ENCODE data around the gene TMEM139.
"Not testable (repeated sequence)": the region's sequence is repeated elsewhere in the genome, so short reads cannot be mapped to it uniquely, and the experiment has no call there.

Gene TMEM139

DNA sequence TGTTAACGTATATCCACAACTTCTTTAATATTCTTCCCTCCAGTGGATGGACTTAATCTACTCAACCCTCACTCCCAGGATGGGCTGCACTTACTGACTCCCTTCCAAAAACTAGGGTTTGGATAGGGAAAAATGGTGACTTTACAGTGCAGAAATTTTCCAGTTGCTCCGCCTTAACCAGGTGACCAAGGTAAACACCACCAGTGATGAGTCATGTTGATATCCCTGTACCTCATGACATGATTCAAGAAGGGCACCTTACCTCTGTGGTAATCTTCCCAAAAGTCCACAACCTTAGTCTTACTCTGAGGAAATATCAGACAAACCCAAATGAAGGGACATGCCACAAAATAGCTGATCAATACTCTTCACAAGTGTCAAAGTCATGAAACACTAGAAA, 25.0 kb upstream of the TMEM139 start:
- peak; percentile 24 for DNase-seq

DNA sequence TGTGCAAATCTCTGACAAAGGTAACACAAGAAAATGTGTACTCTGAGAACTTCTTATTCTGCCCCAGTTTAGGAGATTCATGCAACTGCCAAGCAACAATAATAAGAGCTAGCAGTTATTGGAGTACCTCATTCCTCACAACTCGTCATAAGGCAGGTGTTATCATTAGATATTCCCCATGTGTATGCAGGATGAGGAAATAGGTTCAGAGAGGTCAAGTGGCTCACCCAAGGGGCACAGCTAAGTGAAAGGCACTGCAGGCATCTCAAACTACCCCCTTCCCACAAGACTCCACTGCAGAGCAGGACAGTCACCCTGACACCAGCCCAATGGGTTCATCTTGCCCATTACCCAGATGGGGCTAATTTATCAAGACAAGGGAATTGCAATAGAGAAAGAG, 22.9 kb upstream of the TMEM139 start:
- DNase-seq = no peak

DNA sequence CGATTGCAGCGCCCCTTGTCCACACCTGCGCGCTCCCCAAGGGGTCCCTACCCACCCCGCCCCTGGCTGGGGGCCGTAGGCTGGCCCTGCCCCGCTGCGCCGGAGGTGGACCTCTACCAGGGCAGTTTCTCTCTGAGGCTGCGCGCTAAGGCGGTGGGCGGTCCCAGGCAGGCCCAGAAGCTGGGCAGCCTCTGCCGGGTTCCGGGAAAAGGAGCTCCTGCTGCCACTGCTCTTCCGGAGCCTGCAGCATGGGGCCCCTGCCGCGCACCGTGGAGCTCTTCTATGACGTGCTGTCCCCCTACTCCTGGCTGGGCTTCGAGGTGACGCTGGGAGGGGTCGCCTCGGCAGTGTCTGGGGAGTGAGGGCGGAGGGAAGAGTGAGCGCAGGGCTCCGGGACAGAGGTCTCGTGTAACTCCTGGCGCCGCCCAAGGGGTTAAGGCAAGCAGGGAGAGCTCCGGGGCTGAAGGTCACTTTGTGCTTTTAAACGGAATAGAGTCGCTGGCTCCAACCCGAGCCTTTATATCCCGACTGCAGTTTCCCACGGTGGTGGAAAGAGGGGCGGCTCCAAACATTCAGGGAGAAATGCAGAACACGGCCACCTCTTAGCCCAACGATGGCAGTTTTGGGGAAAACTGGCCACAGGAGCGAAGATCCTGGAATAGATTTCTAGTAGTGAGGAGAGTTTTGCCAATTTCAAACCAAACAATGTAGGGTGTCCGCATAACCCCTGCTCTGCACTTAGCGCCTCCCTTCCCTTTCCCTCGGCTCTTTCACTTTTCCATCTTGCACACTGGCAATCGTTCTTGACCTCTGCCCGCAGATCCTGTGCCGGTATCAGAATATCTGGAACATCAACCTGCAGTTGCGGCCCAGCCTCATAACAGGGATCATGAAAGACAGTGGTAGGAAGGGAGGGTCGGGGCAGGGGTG, 21.2 kb upstream of the TMEM139 start, which contains the start of gene GSTK1:
GSTK1 (plus strand) TSS at position 176 of the 930 bp plus-strand sequence; CDS start at position 249, 73 bp downstream.
- DNase-seq = peak; percentile 81

DNA sequence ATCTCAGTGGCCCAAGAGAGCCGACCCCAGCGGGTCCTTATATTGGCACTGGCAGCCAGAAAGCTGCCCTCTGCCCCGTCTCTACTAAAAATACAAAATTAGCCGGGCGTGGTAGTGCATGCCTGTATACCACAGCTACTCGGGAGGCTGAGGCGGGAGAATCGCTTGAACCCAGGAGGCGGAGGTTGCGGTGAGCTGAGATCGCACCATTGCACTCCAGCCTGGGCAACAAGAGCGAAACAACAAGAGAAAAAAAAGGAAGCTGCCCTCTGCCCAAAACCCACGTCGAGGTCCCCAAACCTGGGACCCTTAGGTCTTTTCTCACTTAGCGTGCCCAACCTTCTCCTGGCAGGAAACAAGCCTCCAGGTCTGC, 20.6 kb upstream of the TMEM139 start:
- not testable (repeated sequence) for DNase-seq

DNA sequence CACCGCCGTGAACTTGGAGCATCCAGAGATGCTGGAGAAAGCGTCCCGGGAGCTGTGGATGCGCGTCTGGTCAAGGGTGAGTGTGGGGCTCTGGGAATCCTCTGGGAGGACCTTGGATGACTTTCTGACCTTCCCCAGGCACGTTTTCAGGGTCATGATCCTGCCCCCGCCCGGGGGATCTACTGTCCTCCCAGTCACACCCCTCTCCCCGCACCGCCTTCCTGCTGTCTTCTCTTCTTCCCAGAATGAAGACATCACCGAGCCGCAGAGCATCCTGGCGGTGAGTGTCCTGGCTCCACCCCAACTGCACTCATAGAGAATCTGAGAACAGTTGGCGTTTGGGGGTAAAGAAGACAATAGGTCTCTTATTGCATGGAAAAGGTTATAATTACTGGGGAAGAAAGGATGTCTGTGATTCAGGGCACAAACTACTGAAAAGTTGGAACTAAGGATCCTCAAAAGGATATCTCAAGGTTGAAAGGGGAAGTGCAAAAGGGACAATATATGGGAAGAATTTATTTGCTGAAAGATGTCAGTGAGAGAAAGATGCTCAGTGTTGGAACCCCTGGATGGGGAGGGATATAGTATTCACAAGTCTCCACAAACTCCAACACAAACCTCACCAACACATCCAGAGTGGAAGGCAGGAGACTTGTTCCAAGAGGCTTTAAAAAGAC, 19.6 kb upstream of the TMEM139 start:
- DNase-seq = no peak

DNA sequence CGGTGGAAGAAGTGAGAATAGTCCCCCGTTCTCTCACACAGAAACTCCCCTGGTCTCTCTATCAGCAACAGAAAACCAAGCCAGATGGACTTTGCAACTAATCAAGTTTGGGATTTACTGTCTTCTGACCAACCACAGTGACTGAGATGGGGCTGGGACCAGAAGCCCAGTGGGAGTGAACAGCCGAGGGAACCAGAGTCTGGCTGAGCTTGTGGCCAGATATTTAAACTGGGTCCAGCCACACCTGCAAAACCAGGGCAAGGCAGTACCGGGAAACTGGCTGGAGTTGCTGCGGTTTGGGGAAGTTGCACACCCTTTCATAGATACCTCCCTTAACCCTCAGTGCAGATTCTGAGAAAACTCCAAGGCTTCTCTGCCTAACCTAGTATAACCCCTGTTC, 15.5 kb upstream of the TMEM139 start:
- DNase-seq = no peak

DNA sequence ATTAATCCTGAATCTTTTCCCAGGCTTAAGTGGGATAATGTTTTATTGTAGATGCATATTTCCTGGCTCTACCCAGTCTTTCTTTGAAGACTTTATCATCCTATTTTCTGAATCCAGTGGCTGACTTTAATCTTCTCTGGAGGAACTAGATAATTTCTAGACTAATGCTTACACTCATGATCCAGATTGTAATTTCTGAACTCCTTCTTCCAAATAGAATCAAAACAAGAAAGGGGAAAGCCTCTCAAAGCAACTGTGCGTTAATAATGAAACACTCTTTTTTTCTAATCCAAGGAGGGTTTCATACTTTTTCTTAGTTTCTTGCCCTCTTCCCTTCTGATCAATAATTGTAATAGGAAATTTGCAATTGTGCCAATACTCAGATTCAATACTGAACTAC, 13.5 kb upstream of the TMEM139 start:
- no peak for DNase-seq

DNA sequence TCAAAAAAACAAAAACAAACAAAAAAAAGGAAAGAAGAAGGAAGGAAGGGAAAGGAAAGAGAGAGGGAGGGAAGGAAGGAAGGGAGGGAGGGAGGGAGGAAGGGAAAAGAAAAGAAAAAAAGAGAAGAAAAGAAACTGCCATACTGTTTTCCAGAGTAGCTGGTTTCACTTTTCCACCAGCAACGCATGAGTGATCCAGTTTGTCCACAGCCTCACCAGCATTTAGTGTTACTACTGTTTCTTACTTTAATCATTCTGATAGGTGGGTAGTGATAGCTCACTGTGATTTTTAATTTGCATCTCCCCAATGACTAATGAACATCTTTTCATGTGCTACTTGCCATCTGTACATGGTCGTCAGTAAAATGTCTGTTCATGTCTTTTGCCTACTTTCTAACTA, 11.9 kb upstream of the TMEM139 start:
- no peak for DNase-seq

DNA sequence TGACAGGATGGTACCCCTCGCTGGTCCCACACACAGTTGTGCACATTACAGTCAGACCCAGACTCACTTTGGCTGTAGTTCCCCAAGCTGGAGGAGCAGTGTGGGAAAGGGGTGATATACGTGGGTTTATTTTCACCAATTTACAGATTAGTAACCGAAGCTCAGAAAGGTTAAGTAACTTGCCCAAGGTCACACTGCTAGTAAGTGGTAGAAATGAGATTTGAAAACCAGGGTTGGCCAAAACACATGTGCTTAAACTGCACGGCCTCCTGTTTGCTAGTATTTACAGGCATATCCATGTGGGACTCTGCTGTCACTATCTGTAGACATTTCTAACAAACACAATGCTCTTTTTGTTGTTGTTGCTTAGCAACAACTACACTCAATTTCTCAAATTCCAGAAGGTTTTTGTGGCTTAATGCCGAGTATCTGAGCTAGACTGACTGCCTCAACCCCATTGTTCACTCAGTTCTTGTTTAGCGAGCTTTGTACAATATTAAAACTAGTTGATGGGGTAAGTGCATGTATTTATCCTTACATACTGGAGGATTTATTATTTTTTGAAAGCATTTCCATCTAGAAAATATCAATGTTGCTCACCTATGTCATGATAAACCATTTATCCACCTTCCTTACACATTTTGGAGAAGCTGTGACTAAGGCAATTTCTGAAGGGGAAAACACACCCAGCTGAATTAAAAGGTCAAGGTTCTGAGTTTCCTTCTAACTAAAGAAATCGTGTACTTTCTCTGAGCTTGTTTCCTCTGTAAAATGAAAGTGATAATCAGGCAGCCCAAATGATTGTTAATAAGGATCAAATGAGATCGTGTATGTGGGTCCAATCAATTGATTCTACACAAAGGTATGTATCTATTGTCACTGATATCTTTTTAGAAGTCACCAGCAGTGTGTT, 5.3 kb upstream of the TMEM139 start:
- peak; percentile 83 for DNase-seq

DNA sequence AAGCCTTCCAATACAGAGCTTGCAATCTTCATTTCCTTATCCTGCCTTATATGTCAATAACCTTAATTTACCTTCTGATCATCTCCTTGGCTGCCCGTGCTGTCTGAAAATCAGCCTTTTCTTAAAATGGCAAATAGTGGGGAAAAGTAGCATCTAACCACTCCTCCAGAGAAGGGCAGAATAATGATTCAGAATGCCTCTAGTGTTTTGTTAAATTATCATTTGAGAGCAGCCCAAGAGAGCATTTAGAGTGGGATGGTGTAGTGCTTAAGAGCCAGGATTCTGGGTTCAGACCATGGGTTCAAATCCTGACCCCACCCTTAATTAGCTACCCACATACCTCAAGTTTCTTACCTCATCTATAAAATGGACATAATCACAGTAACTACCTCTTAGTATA, 4.6 kb upstream of the TMEM139 start:
- DNase-seq = peak; percentile 27

DNA sequence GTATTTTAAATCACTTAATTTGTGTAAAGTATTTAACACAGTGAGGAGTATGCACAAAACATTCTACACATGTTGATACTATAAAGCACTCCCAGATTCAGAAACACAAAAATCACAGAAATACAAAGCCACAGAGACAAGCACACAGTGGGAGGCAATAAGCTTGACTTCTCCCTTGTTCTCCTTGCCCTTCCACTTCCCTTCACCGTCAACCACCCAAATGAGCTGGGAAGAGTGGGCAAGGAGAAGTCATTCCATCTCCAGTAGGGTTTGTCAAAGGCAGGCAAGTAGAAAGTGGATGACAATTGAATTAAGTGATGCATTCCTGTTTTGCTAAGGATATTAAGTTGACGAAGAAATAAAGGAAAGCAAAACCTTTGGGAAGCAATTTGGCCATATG, 4.2 kb upstream of the TMEM139 start:
- DNase-seq = no peak

DNA sequence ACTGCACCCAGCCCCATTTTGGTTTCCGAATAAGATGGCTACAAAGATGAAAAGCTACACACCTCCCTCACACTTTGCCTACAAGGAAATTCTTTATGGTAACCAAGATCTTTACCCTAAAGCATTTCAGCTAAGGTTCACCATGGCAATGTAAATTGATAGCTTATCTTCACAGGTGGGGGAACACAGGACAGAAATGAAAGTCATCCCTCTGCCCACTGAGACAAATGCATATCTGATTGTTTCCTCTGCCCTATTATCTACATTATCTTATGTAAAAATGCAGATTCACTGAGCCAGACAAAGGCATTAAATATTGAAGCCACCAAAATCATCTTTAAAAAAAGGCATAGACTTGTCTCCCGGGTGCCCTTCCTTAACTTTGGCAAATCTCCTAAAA, 3.2 kb upstream of the TMEM139 start:
- no peak for DNase-seq

DNA sequence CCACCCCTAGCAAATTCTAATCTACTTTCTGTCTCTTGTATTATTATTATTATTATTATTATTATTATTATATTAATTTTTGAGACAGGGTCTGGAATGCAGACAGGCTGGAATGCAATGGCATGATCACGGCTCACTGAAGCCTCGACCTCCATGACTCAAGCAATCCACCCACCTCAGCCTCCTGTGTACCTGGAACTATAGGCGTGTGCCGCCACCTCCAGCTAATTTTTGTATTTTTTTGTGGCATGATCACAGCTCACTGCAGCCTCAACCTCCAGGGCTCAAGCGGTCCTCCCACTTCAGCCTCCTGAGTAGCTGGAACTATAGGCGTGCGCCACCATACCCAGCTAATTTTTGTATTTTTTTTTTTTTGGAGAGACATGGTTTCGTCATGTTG, 2.6 kb upstream of the TMEM139 start:
- no peak for DNase-seq

DNA sequence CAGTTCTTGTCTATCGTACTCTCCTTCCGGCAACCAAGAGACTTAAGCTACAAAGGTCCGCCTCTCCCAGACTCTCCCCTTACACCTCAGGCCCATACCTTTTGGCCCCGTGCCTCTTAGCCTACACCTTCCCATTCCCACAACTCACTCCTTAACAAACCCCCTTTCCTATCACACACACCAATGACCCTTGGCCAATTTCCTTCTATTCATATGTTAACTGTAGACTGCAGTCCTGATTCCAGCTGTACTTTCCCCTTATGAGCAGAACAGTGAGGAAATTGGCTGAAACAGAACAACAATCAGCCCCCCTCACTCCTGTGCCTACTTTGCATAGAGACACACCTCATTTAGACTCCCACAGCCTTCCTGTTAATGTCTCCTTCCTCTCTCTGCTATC, 1.4 kb upstream of the TMEM139 start:
- no peak for DNase-seq

DNA sequence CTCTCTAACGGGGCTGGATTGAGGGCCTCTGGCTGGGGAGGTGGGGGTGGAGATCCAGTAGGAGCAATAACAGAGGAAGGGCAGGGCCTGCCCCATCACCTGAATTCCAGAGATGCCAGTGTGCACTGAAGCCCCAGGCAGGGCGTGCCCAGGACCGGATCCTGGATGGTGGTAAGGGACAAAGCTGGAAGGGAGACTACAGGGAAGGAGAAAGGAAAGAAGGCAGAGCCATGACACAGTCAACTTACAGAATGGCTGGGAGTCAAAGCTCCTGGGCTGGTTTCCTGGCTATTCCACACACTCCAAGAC, 666 bp downstream of the TMEM139 start:
- no peak for DNase-seq

DNA sequence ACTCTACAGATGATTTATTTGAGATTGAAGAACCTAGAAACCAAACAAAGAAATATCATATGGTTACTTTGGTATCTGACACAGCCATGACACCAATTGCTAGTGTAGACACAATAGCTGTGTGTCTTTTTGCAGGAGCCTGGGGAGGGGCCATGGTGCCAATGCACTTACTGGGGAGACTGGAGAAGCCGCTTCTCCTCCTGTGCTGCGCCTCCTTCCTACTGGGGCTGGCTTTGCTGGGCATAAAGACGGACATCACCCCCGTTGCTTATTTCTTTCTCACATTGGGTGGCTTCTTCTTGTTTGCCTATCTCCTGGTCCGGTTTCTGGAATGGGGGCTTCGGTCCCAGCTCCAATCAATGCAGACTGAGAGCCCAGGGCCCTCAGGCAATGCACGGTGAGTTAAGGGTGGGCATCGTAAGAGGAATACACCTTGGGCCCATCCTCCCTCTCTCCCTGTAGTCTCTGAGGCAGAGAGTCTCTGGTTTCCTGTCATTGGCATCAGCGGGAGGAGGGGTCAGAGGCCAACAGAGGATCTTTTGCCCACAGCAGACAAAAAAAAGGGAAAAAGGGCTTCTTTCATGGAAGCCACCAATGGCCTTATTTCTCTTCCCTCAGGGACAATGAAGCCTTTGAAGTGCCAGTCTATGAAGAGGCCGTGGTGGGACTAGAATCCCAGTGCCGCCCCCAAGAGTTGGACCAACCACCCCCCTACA, 1.2 kb downstream of the TMEM139 start:
- no peak for DNase-seq

DNA sequence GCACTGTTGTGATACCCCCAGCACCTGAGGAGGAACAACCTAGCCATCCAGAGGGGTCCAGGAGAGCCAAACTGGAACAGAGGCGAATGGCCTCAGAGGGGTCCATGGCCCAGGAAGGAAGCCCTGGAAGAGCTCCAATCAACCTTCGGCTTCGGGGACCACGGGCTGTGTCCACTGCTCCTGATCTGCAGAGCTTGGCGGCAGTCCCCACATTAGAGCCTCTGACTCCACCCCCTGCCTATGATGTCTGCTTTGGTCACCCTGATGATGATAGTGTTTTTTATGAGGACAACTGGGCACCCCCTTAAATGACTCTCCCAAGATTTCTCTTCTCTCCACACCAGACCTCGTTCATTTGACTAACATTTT, 1.7 kb downstream of the TMEM139 start:
- no peak for DNase-seq

DNA sequence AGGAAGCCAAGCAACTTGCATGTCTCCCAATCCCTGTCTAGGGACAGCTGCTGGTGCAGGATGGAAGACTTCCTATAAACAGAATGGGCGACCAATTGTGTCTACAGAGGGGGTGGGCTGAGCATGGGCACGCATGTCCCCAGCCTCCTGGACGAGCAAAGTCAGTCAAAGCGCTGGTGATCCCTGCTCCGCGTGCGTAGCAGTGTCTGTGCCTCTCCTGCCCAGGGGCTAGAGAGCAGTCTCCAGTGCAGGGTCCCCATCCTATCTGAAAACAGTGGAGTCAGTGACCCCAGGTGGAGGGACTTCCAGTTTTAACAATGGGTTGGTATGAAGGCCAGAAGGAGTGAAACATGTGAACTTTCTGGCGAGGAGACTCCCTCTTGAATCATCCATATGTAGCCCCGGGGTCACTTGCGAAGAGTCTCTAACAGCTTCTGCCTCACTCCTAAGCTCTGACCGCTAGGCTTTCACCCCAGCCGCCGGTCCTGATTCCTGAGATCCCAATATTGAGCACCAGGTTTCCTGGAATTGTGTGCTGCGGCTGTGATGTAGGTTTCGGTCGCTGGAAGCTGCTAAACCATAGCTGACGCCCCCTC, 2.7 kb downstream of the TMEM139 start:
- DNase-seq = no peak

DNA sequence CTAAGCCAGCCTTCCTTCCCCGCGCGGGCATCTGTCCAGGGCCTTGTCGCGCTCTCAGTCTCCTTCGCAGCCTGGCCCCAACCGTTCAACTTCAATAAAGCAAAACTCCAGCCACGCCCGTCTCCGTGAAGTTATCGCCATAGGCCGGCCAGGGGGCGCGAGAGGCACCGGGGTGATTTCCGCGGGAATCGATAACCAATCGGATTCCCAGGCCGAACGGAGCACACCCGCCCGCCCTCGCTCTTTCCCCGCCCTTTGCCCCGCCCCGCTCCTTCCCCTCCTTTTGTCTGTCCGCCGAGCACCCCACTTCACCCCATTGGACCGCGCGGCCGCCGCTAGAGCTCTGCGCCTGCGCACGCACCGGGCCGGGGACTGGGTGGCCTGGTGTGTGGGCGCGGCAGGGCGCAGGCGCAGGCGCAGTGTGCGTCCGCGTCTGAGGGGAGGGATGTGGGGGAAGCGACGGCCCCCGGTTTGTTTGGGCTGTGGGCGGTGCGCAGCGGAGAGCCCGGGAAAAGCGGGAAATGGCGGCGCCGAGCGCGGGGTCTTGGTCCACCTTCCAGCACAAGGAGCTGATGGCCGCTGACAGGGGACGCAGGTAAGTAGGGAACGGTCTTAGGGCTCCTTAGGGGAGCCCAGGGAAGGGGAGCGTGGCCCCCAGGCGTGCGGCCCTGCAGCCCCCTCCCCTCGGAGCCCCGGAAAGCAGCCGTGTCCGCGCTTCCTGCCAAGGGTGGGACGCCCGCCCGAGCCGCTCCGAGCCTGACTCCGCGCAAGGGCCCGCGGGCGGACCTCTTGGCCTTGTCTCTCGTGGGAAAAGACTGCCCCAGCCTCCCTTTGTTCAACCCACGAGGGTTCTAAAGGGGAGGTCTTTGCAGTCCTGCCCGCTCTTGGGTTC, 3.4 kb downstream of the TMEM139 start, which contains the start of gene CASP2:
CASP2 (plus strand) TSS at position 417 of the 892 bp plus-strand sequence; CDS start at position 522, 105 bp downstream.
- peak; percentile 99 for DNase-seq

DNA sequence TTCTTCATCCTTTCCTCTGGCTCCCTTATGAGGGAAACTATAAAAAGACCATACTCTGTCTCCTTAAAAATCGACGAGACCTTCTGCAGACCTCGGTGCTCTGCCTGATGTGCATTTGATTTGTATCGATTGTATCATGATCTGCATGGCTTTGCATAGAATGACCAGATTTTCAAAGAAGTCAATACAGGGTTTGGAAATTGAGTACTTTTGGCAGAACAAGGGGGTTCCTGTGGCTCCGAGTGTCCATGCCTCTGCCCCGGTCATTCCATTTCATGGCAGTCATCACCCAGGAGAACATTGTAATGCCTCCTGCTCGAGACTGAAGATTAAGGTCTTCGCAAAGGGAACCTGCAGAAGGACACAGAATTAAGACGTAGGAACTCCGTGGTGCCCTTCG, 4.1 kb downstream of the TMEM139 start:
- no peak for DNase-seq

DNA sequence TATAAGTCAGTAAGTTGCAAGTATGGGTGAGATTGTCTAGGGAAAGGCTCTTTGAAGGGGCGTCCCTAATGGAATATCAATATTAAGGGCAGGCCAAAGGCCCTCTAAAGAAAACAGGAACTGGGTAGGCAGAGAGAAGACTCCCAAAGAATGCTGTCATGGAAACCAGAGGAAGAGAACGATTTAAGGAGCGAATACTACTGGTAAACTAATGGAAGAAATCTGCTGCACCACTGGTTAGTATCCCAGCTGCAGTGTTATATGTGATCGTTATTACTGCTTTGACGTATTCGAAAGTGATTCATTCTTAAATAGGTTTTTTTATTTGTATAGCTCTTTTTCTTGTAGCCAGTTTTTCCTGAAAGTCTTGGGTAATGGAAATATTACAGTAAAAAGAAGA, 4.7 kb downstream of the TMEM139 start:
- no peak for DNase-seq

All from CD4-positive, alpha-beta T cell treated with Interleukin-4 for 4 hours (primary cell).